MM.1S (cell line): Measurements from ENCODE around the gene NOS3.

Source experiments
- CTCF ChIP-seq: fragments of 300-600 bp; sonication (generic); IDR thresholded peaks from 2 replicates; pipeline ENCODE4 v1.5.1; 2016; ENCODE audit warnings: antibody characterized with exemption, low read length, mixed read lengths
- EZH2 ChIP-seq: fragments of 300-600 bp; sonication (generic); optimal IDR thresholded peaks from 2 replicates; pipeline ENCODE3; 2017; ENCODE audit warnings: low read depth, mild to moderate bottlenecking, antibody characterized with exemption, low read length, mixed read lengths
- EZH2phosphoT487 ChIP-seq: fragments of 300-600 bp; sonication (generic); IDR thresholded peaks from 2 replicates; pipeline ENCODE4 v1.6.1; 2018; ENCODE audit warnings: antibody characterized with exemption, low read length

GRCh38 chr7:151039850-151040548 lies 49.2 kb downstream of the NOS3 start:
- no peak for TF ChIP-seq CTCF
- TF ChIP-seq EZH2: no peak
- TF ChIP-seq EZH2phosphoT487: no peak
